GM21447 (cell line): ENCODE results near the gene MSX1.
A peak's percentile ranks its signal among the peaks of the same experiment; 100 is the strongest.

Experiments
- ATAC-seq: cut with Tn5 transposase; IDR thresholded peaks from one replicate; pipeline ENCODE4 v1.9.1; 2021; ENCODE audit not compliant: unreplicated experiment

MSX1 gene

DNA sequence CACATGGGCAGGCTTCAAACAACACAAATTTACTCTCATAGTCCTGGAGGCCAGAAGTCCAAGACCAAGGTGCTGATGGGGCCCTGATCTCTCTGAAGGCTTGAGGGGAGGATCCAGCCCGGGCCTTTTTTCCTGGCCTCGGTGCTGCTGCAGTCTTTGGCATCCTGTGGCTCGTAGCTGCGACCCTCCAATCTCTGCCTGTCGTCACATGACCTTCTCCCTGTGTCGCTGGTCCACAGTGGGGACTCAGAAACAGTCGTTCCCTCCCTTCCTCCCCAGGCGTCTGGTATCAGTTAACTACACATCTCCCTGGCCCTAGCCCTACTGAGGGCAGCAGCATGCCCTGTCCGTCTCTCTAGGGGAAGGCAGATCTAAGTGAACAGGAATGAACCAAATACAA lies 19.1 kb upstream of the MSX1 start:
- no peak for ATAC-seq

GRCh38 chr4:4841156-4841555 lies 18.3 kb upstream of the MSX1 start:
- no peak for ATAC-seq

DNA sequence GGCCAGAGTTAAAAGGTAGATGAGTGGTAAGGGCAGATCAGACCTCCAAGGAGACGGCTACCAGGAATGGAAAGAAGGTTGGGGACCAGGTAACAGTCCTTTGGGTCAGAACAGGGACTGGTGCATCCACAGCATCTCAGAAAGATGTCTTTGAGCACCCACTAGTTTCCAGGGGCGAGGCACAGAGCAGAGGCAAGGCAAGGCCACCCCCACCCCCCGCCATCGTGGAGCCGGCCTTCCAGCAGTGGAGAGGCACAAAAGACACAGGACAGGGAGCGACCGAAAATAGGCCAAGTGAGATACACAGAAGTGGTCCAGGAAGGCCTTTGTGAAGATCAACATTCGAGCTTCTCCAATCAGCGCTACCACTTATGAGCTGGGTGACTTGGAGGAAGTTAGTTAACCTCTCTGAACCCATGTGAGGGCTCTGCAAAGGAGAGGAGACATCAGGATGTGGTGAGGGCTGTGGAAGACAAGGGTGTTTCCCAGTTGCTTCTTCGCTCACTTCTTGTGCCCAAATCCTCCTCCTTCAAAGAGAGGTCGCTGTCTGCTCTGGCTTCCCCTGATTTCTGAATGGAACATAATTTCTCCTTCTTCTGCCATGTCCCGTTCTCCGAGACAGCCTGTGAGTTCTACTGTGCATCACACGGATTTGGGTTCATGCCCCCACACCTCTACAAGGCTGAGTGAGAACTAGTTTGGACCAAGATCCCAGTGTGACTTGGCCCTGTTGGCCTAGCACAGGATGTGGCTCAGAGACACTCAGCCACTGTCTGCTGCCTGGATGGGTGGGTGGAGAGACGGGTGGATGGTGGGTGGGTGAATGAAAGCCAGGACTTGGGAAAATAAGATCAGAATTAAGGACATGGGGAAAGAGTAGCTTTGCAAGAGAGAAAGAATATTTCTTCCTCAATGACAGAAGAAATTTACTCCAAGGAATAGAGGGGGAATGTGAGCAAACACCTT lies 16.7 kb upstream of the MSX1 start:
- no peak for ATAC-seq

DNA sequence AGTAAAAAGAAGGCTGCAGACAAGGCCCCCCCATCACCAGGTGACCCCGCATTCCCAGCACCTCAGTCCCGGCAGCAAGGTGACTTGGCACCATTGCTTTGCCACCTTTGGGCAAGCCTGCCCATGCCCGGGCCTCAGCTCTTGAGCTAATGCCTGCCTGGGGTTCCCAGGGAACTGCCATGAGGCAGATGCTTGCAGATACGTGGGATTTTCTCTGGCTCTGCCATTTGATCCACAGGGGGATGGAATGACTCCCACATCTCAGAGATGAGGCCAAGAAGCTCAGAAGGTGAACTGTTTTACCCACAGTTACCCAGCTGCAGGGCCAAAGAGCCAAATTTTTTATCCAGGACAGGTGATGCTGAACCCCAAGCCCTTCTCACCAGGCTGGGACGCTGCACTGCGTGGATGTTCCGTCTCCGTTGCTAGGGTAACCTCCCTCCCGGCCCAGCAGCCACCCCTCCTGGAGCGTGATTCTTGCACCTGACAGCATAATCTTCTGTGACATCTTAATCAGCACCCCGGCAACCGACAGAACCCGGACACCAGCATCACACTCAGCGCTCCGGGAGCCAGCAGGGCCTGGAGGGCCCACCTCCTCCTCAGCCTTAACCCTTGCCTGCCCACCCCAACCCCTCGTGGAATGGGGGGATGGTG lies 15.7 kb upstream of the MSX1 start:
- no peak for ATAC-seq

DNA sequence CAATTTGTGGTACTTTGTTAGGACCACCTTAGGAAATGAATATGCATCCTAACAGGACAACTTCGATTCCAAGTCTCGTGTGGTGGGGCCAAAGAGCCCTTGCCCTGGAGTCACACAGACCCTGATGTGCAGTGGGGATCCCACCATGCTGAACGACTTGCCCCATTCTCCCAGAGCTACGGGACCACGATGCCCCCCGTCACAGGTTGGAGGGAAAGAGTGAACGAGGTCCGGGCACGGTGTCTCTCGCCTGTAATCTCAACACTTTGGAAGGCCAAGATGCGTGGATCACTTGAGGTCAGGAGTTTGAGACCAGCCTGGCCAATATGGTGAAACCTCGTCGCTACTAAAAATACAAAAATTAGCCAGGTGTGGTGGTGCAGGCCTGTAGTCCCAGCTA lies 14.4 kb upstream of the MSX1 start:
- no peak for ATAC-seq

DNA sequence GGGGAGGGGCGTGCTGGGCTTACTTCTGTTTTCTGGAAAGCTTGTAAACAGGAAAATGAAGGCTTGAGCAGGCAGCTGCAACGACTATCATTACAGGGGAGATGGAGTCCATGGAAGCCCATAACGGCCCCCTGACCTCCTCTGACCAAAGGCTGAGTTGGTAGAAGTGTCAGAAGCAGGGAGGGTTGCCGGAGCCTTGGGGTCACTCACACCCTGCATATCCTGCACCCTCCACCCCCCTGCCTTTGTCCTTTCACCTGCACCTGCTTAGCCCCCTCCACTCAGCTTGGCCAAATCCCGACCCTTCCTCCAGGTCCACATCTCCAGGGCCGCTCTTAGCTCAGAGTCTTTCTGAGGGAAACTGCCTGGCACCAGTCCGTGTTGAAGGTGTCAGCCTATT lies 12.5 kb upstream of the MSX1 start:
- no peak for ATAC-seq

DNA sequence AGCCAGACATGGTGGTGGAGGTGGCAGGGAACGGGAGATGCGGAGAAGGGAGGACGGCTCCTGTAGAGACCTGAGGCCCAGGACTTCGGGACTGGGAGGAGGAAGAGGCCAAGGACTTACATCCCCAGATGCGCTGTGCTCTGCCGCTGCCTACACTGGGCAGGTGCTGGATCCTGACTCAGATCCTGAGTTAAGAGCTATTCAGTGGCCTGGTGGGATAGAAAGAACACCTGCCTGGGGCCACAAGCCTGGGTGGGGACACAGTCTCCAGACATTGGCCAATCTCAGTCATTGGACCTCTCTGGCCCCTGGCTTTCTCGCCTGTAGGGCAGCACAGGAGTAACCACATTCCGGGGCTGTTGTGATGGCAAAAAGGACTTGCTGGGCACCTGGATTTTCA lies 10.9 kb upstream of the MSX1 start:
- ATAC-seq, result no peak

- ATAC-seq, result no peak
These were observed 10.4 kb upstream of the MSX1 start for GRCh38 chr4:4849106-4849505.

DNA sequence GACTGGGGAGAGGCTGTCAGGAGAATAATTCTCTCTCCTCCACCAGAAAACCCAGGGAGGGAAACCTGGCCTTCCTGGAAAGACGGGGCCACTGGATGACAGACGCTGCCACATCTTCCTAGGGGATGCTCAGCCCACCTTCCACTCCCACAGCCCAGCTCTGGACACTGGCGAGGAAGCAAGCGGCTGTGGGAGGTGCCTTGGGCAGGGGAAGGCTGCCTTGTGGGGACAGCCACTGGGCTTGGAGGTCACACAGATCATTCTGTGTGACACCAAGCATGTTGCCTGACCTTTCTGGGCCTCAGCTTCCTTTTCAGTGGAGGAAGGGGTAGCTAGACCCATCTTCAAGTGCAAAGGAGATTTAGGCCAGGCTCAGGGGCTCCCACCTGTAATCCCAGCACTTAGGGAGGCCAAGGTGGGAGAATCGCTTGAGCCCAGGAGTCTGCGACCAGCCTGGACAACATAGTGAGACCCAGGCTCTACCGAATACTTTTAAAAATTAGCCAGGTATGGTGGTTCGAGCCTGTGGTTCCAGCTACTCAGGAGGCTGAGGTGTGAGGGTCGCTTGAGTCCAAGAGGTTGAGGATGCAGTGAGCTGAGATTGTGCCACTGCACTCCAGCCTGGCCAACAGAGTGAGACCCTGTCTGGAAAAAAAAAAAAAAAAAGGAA lies 9.8 kb upstream of the MSX1 start:
- ATAC-seq, result no peak

- ATAC-seq, result no peak
These were observed 8.4 kb upstream of the MSX1 start for GRCh38 chr4:4851081-4851480.

GRCh38 chr4:4851906-4852305 lies 7.6 kb upstream of the MSX1 start:
- ATAC-seq, result no peak

- ATAC-seq, result peak; percentile 44
These were observed 6.7 kb upstream of the MSX1 start for GRCh38 chr4:4852591-4853362.

- peak; percentile 35 for ATAC-seq
These were observed 6.1 kb upstream of the MSX1 start for GRCh38 chr4:4853371-4853823.

DNA sequence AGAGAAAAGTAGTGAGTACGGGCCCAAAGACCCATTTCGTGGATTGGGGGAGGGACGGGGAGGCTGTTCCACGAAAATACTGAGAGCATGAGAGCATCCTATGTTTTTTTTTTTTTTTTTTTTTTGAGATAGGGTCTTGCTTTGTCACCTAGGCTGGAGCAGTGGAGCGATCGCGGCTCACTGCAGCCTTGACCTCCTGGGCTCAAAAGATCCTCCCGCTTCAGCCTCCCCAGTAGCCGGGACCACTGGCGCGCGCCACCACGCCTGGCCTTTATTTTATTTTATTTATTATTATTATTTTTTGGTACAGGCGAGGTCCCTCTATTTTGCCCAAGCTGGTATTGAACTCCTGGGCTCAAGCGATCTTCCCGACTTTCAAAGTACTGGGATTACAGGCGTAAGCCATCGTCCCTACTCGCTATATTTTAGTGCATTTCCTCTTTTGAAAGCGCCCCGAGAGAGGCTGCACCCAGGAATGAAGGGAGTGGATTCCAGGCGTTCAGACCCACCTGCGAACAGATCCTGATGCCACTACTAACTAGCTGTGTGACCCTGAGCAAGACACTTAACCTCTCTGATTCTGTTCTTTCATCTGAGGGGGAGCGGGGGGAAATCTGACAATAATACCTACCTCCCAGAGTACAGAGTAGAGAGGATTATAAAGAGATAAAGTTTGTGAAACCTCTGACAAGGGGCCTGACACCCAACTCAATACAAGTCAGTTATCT lies 5.4 kb upstream of the MSX1 start:
- no peak for ATAC-seq

DNA sequence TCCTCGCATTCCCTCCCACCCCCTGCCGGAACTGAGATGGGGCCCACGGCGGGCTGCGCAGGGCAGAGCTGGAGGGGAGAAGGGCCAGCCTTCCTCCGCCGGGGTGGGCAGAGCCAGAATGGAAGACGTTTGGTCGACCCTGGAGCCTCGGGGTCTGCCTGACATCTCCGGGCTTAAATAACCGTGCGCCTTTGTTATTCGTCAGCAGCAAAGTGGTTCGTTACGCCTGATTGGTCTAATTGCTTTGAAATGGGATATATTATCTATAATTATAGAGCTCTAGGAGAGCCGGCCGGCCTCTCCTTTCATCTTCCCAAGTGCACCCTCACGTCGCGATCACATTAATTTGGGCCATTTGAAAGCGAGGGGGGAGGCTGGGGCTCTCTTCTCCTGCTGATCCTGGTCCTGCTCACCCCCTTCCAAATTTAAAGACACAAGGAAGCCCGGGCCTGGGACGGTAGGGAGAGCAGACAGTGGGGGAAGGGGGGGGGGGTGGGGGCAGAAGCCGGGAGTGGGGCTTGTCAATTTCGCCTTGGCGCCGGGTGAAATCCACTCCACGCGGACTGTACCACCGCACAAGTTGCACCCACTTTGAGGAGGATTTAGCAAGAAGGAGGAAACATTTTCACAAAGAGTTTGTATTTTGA lies 4.7 kb upstream of the MSX1 start:
- no peak for ATAC-seq

GRCh38 chr4:4855301-4856070 lies 4.0 kb upstream of the MSX1 start:
- ATAC-seq, result no peak

GRCh38 chr4:4856071-4857000 lies 3.1 kb upstream of the MSX1 start:
- no peak for ATAC-seq
